Activated CD4-positive, alpha-beta T cell treated with anti-CD3 and anti-CD28 coated beads, Interleukin-2, amount 50 U/mL, for 48 hours (primary cell): ENCODE data around the gene FDCSP.
"Not testable (repeated sequence)": the region's sequence is repeated elsewhere in the genome, so short reads cannot be mapped to it uniquely, and the experiment has no call there.

Source experiments
- DNase-seq, 2 experiments: peaks; one replicate each; pipeline ENCODE4 v3.0.0-alpha.2; 2020

FDCSP gene

GRCh38 chr4:70239884-70240591 is 14.1 kb downstream of the FDCSP start:
- no peak for DNase-seq

- DNase-seq, result not testable (repeated sequence)
Observed at GRCh38 chr4:70242297-70242696, 16.4 kb downstream of the FDCSP start, which contains the start of gene CSN3. TSS of gene CSN3 (plus strand) at chr4:70242597. CDS start at chr4:70244820, 2,223 bp downstream.

- no peak for DNase-seq
Observed at GRCh38 chr4:70243091-70243490, 17.2 kb downstream of the FDCSP start.

GRCh38 chr4:70251250-70251944 is 25.5 kb downstream of the FDCSP start:
- DNase-seq, result no peak

GRCh38 chr4:70251945-70252277 is 26.0 kb downstream of the FDCSP start:
- DNase-seq, result no peak

- no peak for DNase-seq
Observed at GRCh38 chr4:70269674-70270073, 43.8 kb downstream of the FDCSP start.

- DNase-seq, result no peak
Observed at GRCh38 chr4:70277121-70277520, 51.2 kb downstream of the FDCSP start.

- DNase-seq, result no peak
Observed at GRCh38 chr4:70280567-70280966, 54.6 kb downstream of the FDCSP start.
